CD4-positive, alpha-beta T cell (primary cell): ENCODE data around the gene PRM1. TPM values are rescaled to one million over a fixed set of nuclear protein-coding genes. Genes with fewer than 3 reads are reported as not detected.

Experiments used
- ATAC-seq: fragments of 200-7000 bp; cut with Tn5 transposase; one replicate; pipeline ENCODE4 v1.10.0; 2022; ENCODE audit warnings: mild to moderate bottlenecking; ENCODE audit not compliant: poor library complexity
- CTCF ChIA-PET: fragments of 350-600 bp; sonication (Branson Sonifier 250); formaldehyde crosslinking; loops from one replicate; lab custom pipeline; 2021; ENCODE audit warnings: antibody characterized with exemption, inconsistent platforms; lab: Charles Lee
- POLR2A ChIA-PET: fragments of 350-600 bp; sonication (Branson Sonifier 250); formaldehyde crosslinking; loops from one replicate; lab custom pipeline; 2021; ENCODE audit warnings: antibody characterized with exemption, inconsistent platforms; lab: Charles Lee
- DNase-seq, 14 experiments: peaks; one replicate each; pipeline ENCODE4 v3.0.0-alpha.2; 2013 to 2020; ENCODE audit warnings: mixed read lengths in 2 of 14
- H3K27ac ChIP-seq, 2 donors: one replicate each; pipeline versions ENCODE4 v1.5.1 to v1.7.0; 2013; ENCODE audit warnings: low read length in 2 of 2, low read depth in 1 of 2, mild to moderate bottlenecking in 1 of 2
- H3K27me3 ChIP-seq, 2 experiments: 1 replicate in 1 of 2; 2 replicates in 1 of 2; pipeline versions ENCODE4 v1.6.1 to v1.7.0; 2013; ENCODE audit warnings: low read length in 2 of 2, control low read depth in 1 of 2, mild to moderate bottlenecking in 1 of 2, moderate library complexity in 1 of 2; ENCODE audit not compliant: insufficient read depth in 2 of 2, control insufficient read depth in 1 of 2
- H3K36me3 ChIP-seq: one replicate; pipeline ENCODE4 v1.6.1; 2013; ENCODE audit warnings: low read length, control low read depth; ENCODE audit not compliant: insufficient read depth
- H3K4me1 ChIP-seq: one replicate; pipeline ENCODE4 v1.6.1; 2013; ENCODE audit warnings: low read length, control low read depth; ENCODE audit not compliant: insufficient read depth
- H3K4me3 ChIP-seq: one replicate; pipeline ENCODE4 v1.5.1; 2013; ENCODE audit warnings: mild to moderate bottlenecking, low read length, moderate library complexity
- H3K9me3 ChIP-seq, 2 experiments: 1 replicate in 1 of 2; 2 replicates in 1 of 2; pipeline versions ENCODE4 v1.6.1 to v1.7.0; 2013; ENCODE audit warnings: low read length in 2 of 2, mild to moderate bottlenecking in 2 of 2, control low read depth in 1 of 2, moderate library complexity in 1 of 2; ENCODE audit not compliant: control insufficient read depth in 1 of 2, insufficient read depth in 1 of 2
- H3K27ac Mint-ChIP-seq: one replicate; pipeline ENCODE4 v1.8.0; 2020; ENCODE audit warnings: mixed read lengths
- H3K27me3 Mint-ChIP-seq: one replicate; pipeline ENCODE4 v1.8.0; 2021; ENCODE audit warnings: mixed read lengths
- H3K36me3 Mint-ChIP-seq: one replicate; pipeline ENCODE4 v1.8.0; 2021; ENCODE audit warnings: low read depth, mixed read lengths
- H3K4me1 Mint-ChIP-seq: one replicate; pipeline ENCODE4 v1.8.0; 2021; ENCODE audit warnings: low read depth, mixed read lengths
- H3K4me3 Mint-ChIP-seq: one replicate; pipeline ENCODE4 v1.8.0; 2020; ENCODE audit warnings: mild to moderate bottlenecking, mixed read lengths
- H3K9me3 Mint-ChIP-seq: one replicate; pipeline ENCODE4 v1.8.0; 2020; ENCODE audit warnings: mixed read lengths
- intact Hi-C, 2 experiments: fragments of 100-400 bp; cut with DNase I in 1 of 2; cut with micrococcal nuclease in 1 of 2; formaldehyde crosslinking; loops; one replicate each; pipeline versions ENCODE4 v1.15.1 to v1.9.0; 2023 to 2025; cut with DNase I, micrococcal nuclease
- total RNA-seq, 174 experiments: library from RNA in 2 of 174; stranded (reverse) in 2 of 174; gene quantifications; one replicate each; pipeline ENCODE4 v1.2.3 and lab custom pipeline; 2021 to 2026
- TF ChIP-seq, protein P1 (sequence below): fragments of 200-600 bp; IDR thresholded peaks from one replicate; pipeline ENCODE4 v1.8.0; 2022; ENCODE audit warnings: antibody characterized with exemption, mild to moderate bottlenecking

The PRM1 gene
- total RNA-seq, 2 experiments from 2014 or later: not detected

DNA sequence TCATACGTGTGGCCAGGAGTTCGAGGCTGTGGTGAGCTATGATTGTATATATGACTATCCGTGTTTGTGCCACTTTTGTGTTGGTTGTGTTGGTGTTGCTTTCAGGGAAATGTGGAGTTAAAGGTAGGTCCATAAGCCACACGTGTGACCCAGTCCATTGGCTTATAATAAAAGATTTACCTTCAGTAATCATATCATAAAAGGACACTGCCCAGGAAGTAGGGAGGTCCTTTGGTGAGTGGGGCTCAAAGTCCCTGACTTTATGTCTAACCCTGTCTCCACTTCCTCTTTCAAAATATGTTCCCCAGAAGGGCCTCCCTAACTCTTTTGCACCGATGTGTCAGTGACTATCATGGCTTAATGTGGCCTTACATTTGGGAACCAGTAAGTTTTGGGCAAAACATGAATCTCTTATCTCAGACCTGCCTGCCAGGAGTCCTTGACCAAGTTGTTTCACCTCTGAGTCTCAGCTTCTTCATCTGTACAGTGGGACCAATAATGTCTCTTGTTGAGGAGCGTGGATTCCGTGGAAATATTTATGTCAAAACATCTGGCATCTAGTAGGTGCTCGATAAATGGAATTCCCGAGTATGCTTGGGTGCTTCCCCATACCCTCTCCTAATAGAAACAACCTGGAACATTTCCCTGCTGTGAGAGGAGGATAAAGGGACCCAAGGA, 16.8 kb downstream of the PRM1 start:
- no peak overlapping the region for H3K4me3 ChIP-seq
- no peak for ATAC-seq
- POLR2A ChIA-PET: interaction anchor here (0.6 to 1.6 kb wide), 7 partner anchors 9 to 97 kb away, joined by 3 to 12 read pairs (median 3); no protein-coding TSS in a partner anchor
- CTCF ChIA-PET: interaction anchor here (1.1 kb wide), 1 partner anchor 311 kb away, joined by 5 read pairs; no protein-coding TSS in a partner anchor
- no peaks in the 10 kb centered on the region for H3K27me3 ChIP-seq
- H3K36me3 ChIP-seq: no peaks in the 10 kb centered on the region
- H3K27ac Mint-ChIP-seq: peak overlapping the region; percentile 73
- intact Hi-C loops: no loop called here
- no peak for DNase-seq
- H3K4me1 ChIP-seq: peaks cover 21% of the 10 kb centered on the region
- H3K9me3 Mint-ChIP-seq: no peaks in the 10 kb centered on the region
- H3K27me3 Mint-ChIP-seq: no peaks in the 10 kb centered on the region
- TF ChIP-seq, protein P1, sequence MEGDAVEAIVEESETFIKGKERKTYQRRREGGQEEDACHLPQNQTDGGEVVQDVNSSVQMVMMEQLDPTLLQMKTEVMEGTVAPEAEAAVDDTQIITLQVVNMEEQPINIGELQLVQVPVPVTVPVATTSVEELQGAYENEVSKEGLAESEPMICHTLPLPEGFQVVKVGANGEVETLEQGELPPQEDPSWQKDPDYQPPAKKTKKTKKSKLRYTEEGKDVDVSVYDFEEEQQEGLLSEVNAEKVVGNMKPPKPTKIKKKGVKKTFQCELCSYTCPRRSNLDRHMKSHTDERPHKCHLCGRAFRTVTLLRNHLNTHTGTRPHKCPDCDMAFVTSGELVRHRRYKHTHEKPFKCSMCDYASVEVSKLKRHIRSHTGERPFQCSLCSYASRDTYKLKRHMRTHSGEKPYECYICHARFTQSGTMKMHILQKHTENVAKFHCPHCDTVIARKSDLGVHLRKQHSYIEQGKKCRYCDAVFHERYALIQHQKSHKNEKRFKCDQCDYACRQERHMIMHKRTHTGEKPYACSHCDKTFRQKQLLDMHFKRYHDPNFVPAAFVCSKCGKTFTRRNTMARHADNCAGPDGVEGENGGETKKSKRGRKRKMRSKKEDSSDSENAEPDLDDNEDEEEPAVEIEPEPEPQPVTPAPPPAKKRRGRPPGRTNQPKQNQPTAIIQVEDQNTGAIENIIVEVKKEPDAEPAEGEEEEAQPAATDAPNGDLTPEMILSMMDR: no peak
- H3K9me3 ChIP-seq: no peaks in the 10 kb centered on the region
- peaks cover 26% of the 10 kb centered on the region for H3K4me1 Mint-ChIP-seq
- H3K27ac ChIP-seq: peak overlapping the region in 1 of 2 donors; percentile 36
- H3K4me3 Mint-ChIP-seq: no peak overlapping the region
- no peaks in the 10 kb centered on the region for H3K36me3 Mint-ChIP-seq

DNA sequence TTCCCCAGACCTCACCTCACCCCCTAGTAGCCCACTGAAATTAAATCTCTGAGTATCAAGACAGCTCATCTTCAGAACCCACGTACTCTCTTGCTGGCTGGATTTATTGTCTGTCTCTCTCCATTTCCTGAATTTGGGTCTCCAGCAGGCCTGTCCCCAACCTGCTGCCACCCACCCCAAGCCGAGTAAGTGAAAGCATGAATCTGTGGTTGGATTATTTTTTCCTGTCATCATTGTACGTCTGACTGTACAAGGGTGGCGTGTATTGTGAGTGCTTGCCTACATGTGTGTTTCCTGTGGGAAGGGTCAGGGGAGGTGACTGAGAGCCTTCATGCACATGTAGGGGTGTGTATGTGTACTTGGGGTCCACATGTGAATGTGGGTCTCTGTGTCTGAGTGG, 17.4 kb downstream of the PRM1 start:
- ChIA-PET CTCF (interaction anchor here (1.1 kb wide), 1 partner anchor 310 kb away, joined by 5 read pairs; no protein-coding TSS in a partner anchor), POLR2A (interaction anchor here (0.6 to 1.6 kb wide), 8 partner anchors 9 to 98 kb away, joined by 3 to 12 read pairs (median 4); no protein-coding TSS in a partner anchor)
- no peaks in the 10 kb centered on the region for H3K27me3 Mint-ChIP-seq
- Histone ChIP-seq H3K4me1 (peaks cover 26% of the 10 kb centered on the region), H3K27ac (peak overlapping the region in 1 of 2 donors; percentile 36), H3K27me3 (no peaks in the 10 kb centered on the region), H3K9me3 (no peaks in the 10 kb centered on the region), H3K4me3 (no peak overlapping the region), H3K36me3 (no peaks in the 10 kb centered on the region)
- ATAC-seq (peak; percentile 82), DNase-seq (peak in 9 of 14 experiments; percentile 30 to 76 (median 46))
- H3K36me3 Mint-ChIP-seq: no peaks in the 10 kb centered on the region
- intact Hi-C loops: no loop called here
- H3K27ac Mint-ChIP-seq: peak overlapping the region; percentile 73
- peaks cover 30% of the 10 kb centered on the region for H3K4me1 Mint-ChIP-seq
- no peaks in the 10 kb centered on the region for H3K9me3 Mint-ChIP-seq
- peak overlapping the region; percentile 72 for H3K4me3 Mint-ChIP-seq
- TF ChIP-seq, protein P1: no peak

DNA sequence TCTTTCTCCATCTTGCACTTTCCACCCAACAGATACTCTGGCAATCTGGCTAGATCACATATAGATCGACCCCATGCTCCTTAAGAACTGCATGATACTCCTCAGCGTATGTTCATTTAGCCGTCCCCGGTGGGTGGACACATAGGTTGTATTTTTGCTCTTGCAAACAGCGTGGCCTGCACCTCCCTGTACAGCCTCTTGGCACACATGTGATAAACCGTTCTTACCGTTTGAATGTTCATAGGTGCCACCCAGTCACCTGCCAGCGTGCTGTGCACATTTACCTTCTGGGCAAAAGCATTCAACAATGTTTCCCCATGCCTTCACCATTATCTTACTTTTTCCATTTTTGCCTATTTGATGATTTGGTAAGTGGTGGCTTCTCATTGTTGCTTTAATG, 18.2 kb downstream of the PRM1 start:
- no peaks in the 10 kb centered on the region for H3K9me3 ChIP-seq
- no peak overlapping the region for H3K27ac ChIP-seq
- Mint-ChIP-seq H3K27ac (peak overlapping the region; percentile 73), H3K4me1 (peaks cover 37% of the 10 kb centered on the region), H3K36me3 (no peaks in the 10 kb centered on the region), H3K4me3 (peak overlapping the region; percentile 7), H3K9me3 (no peaks in the 10 kb centered on the region), H3K27me3 (no peaks in the 10 kb centered on the region)
- peaks cover 35% of the 10 kb centered on the region for H3K4me1 ChIP-seq
- POLR2A ChIA-PET: interaction anchor here (0.8 to 1.6 kb wide), 5 partner anchors 8 to 99 kb away, joined by 3 to 12 read pairs (median 4); no protein-coding TSS in a partner anchor
- intact Hi-C loops: no loop called here
- CTCF ChIA-PET: interaction anchor here (1.1 kb wide), 1 partner anchor 309 kb away, joined by 5 read pairs; no protein-coding TSS in a partner anchor
- ATAC-seq (no peak), DNase-seq (peak in 1 of 14 experiments; percentile 14)
- TF ChIP-seq, protein P1: no peak
- H3K27me3 ChIP-seq: no peaks in the 10 kb centered on the region
- H3K4me3 ChIP-seq: no peak overlapping the region
- no peaks in the 10 kb centered on the region for H3K36me3 ChIP-seq
